H1 (cell line): ENCODE measurements around the gene NUDT2.

Experiments used
- BACH1 ChIP-seq: IDR thresholded peaks from 2 replicates; pipeline ENCODE4 v1.6.1; 2012; ENCODE audit warnings: low read length, improper control_type of control experiment
- CEBPB ChIP-seq: IDR thresholded peaks from 2 replicates; pipeline ENCODE4 v1.6.1; 2012; ENCODE audit warnings: low read depth, low read length
- CHD1 ChIP-seq: IDR thresholded peaks from 2 replicates; pipeline ENCODE4 v1.6.1; 2012; ENCODE audit warnings: low read depth, low read length, improper control_type of control experiment
- CTCF ChIP-seq, 3 experiments: IDR thresholded peaks; 1 replicate in 2 of 3; 2 replicates in 1 of 3; pipeline versions ENCODE4 v1.5.1 to v1.6.1; 2011; ENCODE audit warnings: low read length in 3 of 3, mild to moderate bottlenecking in 3 of 3, inconsistent platforms in 2 of 3, low read depth in 1 of 3, moderate library complexity in 1 of 3; ENCODE audit not compliant: insufficient read depth in 1 of 3; ENCODE audit errors: control extremely low read depth in 1 of 3
- EZH2 ChIP-seq: fragments of 200-600 bp; sonication (generic); IDR thresholded peaks from 2 replicates; pipeline ENCODE4 v1.7.1; 2012; ENCODE audit warnings: low read depth, mild to moderate bottlenecking, moderate library complexity, low read length, inconsistent platforms; ENCODE audit not compliant: severe bottlenecking
- GABPA ChIP-seq: IDR thresholded peaks from 2 replicates; pipeline ENCODE4 v1.6.1; 2011; ENCODE audit warnings: mild to moderate bottlenecking, low read length, moderate library complexity, borderline replicate concordance; ENCODE audit not compliant: insufficient read depth
- JUN ChIP-seq: IDR thresholded peaks from 2 replicates; pipeline ENCODE4 v1.6.1; 2011; ENCODE audit warnings: low read depth, mild to moderate bottlenecking, improper control_type of control experiment, low read length
- POLR2AphosphoS5 ChIP-seq: IDR thresholded peaks from 2 replicates; pipeline ENCODE4 v1.6.1; 2011; ENCODE audit warnings: low read depth, low read length
- RXRA ChIP-seq: IDR thresholded peaks from 2 replicates; pipeline ENCODE4 v1.6.1; 2011; ENCODE audit warnings: low read depth, mild to moderate bottlenecking, low read length, moderate library complexity; ENCODE audit not compliant: insufficient read depth
- SIX5 ChIP-seq: IDR thresholded peaks from 2 replicates; pipeline ENCODE4 v1.6.1; 2011; ENCODE audit warnings: mild to moderate bottlenecking, low read depth, low read length

GRCh38 chr9:34363619-34364351, 34.4 kb downstream of the NUDT2 start:
- no peak for TF ChIP-seq CTCF (IDR thresholded peaks at IDR 0.05; ENCODE audit: control extremely low read depth in 1 of 3, insufficient read depth in 1 of 3, low read depth in 1 of 3, low read length in 3 of 3)
- no peak for TF ChIP-seq JUN
- TF ChIP-seq POLR2AphosphoS5 = no peak
- no peak for TF ChIP-seq CHD1
- no peak for TF ChIP-seq RXRA
- no peak for TF ChIP-seq BACH1
- no peak for TF ChIP-seq GABPA
- TF ChIP-seq SIX5 = no peak
- TF ChIP-seq CEBPB = peak; percentile 43; the same call in 1 of the 2 replicates
- TF ChIP-seq EZH2 = no peak
